OCI-LY3 (cell line): ENCODE results near the gene UBE2S.

Experiments used
- CTCF ChIP-seq: fragments of 200-600, 300-600 bp; sonication (generic); IDR thresholded peaks from 2 replicates; pipeline ENCODE4 v1.5.1; 2014; ENCODE audit warnings: antibody characterized with exemption, low read length, low read depth
- EZH2phosphoT487 ChIP-seq: fragments of 200-600 bp; shearing (Covaris generic); IDR thresholded peaks from 2 replicates; pipeline ENCODE4 v1.6.1; 2018; ENCODE audit warnings: antibody characterized with exemption, mixed run types, low read depth

- TF ChIP-seq CTCF (no peak), EZH2phosphoT487 (no peak)
Measured at GRCh38 chr19:55358493-55358892, 49.1 kb downstream of the UBE2S start.
